Measurements from ENCODE around the gene AVPR2. TPM values are rescaled to one million over a fixed set of nuclear protein-coding genes. Genes with fewer than 3 reads are reported as not detected.

AVPR2 gene
- polyA plus RNA-seq, 4 donors, result 0.31 to 3.5 TPM; not detected in 2

- 74 to 81% (median 80%) methylated on average over 10 to 12 of the region's 12 CpGs for WGBS, 3 donors
- FAIRE-seq (no peak), DNase-seq (no peak)
- no peaks in the 10 kb centered on the region for H3K4me1 ChIP-seq (ENCODE audit: control insufficient read depth in 3 of 3, insufficient read depth in 2 of 3, low read depth in 1 of 3, low read length in 2 of 3)
- H3K36me3 ChIP-seq (ENCODE audit: control insufficient read depth in 3 of 3, insufficient read depth in 2 of 3, low read depth in 1 of 3, low read length in 3 of 3), result peaks cover 14 to 100% (median 20%) of the 10 kb centered on the region in 3 donors
- H3K4me3 ChIP-seq (ENCODE audit: low read depth in 1 of 3, low read length in 3 of 3), result no peak overlapping the region
- no peaks in the 10 kb centered on the region for H3K9me3 ChIP-seq (ENCODE audit: control insufficient read depth in 2 of 2, insufficient read depth in 1 of 2, low read depth in 1 of 2, low read length in 1 of 2)
- no peak overlapping the region for H3K27ac ChIP-seq (ENCODE audit: low read depth in 1 of 3, low read length in 2 of 3)
- H3K27me3 ChIP-seq (ENCODE audit: control insufficient read depth in 3 of 3, insufficient read depth in 3 of 3, low read length in 3 of 3), result no peaks in the 10 kb centered on the region
Observed at GRCh38 chrX:153955228-153955732, 50.8 kb downstream of the AVPR2 start.

GRCh38 chrX:153956044-153956907 is 51.8 kb downstream of the AVPR2 start:
- peaks cover 12 to 98% (median 19%) of the 10 kb centered on the region in 3 donors for H3K36me3 ChIP-seq (ENCODE audit: control insufficient read depth in 3 of 3, insufficient read depth in 2 of 3, low read depth in 1 of 3, low read length in 3 of 3)
- H3K9me3 ChIP-seq (ENCODE audit: control insufficient read depth in 2 of 2, insufficient read depth in 1 of 2, low read depth in 1 of 2, low read length in 1 of 2), result no peaks in the 10 kb centered on the region

More at GRCh38 chrX:153956044-153956907, 51.8 kb downstream of the AVPR2 start:
- Histone ChIP-seq H3K4me3 (ENCODE audit: low read depth in 1 of 3, low read length in 3 of 3) (no peak overlapping the region), H3K27ac (ENCODE audit: low read depth in 1 of 3, low read length in 2 of 3) (no peak overlapping the region), H3K4me1 (ENCODE audit: control insufficient read depth in 3 of 3, insufficient read depth in 2 of 3, low read depth in 1 of 3, low read length in 2 of 3) (no peaks in the 10 kb centered on the region), H3K27me3 (ENCODE audit: control insufficient read depth in 3 of 3, insufficient read depth in 3 of 3, low read length in 3 of 3) (no peaks in the 10 kb centered on the region)
- no peak for FAIRE-seq
- 86 to 91% (median 87%) methylated on average over 19 to 35 of the region's 35 CpGs for WGBS, 3 donors
- DNase-seq, result no peak

Other genes starting within 250 kb of the AVPR2 start
- gene PNCK, start 230.9 kb upstream of the AVPR2 start, polyA plus RNA-seq, result 10 to 100 TPM in 1 of 4 donors, 1 to 10 TPM in 2, not detected in 1; 1.1 to 54.5 (median 1.4) TPM
- 100 to 1,000 TPM in 1 of 4 donors, 10 to 100 TPM in 3; 34.0 to 140 (median 59.2) TPM for gene SLC6A8, start 216.7 kb upstream of the AVPR2 start, polyA plus RNA-seq
- gene BCAP31, start 180.3 kb upstream of the AVPR2 start, polyA plus RNA-seq, result 100 to 1,000 TPM in 2 of 4 donors, 10 to 100 TPM in 2; 68.4 to 243 (median 152) TPM
- 10 to 100 TPM; 10.1 to 37.3 (median 20.4) TPM for gene ABCD1, start 179.8 kb upstream of the AVPR2 start, polyA plus RNA-seq
- 1 to 10 TPM in 1 of 4 donors, under 1 TPM in 2, not detected in 1; 0.54 to 1.6 (median 0.66) TPM for gene PLXNB3, start 140.4 kb upstream of the AVPR2 start, polyA plus RNA-seq
- gene SRPK3, start 123.6 kb upstream of the AVPR2 start, polyA plus RNA-seq, result 1 to 10 TPM in 1 of 4 donors, under 1 TPM in 2, not detected in 1; 0.15 to 1.1 (median 0.27) TPM
- gene IDH3G, start 110.3 kb upstream of the AVPR2 start, polyA plus RNA-seq, result 100 to 1,000 TPM in 1 of 4 donors, 10 to 100 TPM in 3; 59.9 to 114 (median 85.5) TPM
- 100 to 1,000 TPM; 288 to 694 (median 446) TPM for gene SSR4, start 110.0 kb upstream of the AVPR2 start, polyA plus RNA-seq
- gene PDZD4, start 74.1 kb upstream of the AVPR2 start, polyA plus RNA-seq, result 10 to 100 TPM in 1 of 4 donors, 1 to 10 TPM in 2, under 1 TPM in 1; 0.22 to 11.5 (median 2.4) TPM
- gene L1CAM, start 18.5 kb upstream of the AVPR2 start, polyA plus RNA-seq, result 10 to 100 TPM in 1 of 4 donors, 1 to 10 TPM in 1, under 1 TPM in 1, not detected in 1; 0.54 to 16.3 (median 2.1) TPM
- gene ARHGAP4, start 21.6 kb downstream of the AVPR2 start, polyA plus RNA-seq, result 10 to 100 TPM; 29.8 to 63.0 (median 49.0) TPM
- gene NAA10, start 30.4 kb downstream of the AVPR2 start, polyA plus RNA-seq, result 100 to 1,000 TPM in 3 of 4 donors, 10 to 100 TPM in 1; 55.6 to 152 (median 107) TPM
- gene RENBP, start 40.0 kb downstream of the AVPR2 start, polyA plus RNA-seq, result 100 to 1,000 TPM in 1 of 4 donors, 10 to 100 TPM in 2, 1 to 10 TPM in 1; 5.1 to 114 (median 21.9) TPM
- 10 to 100 TPM in 2 of 4 donors, 1 to 10 TPM in 2; 7.6 to 32.9 (median 19.5) TPM for gene HCFC1, start 67.1 kb downstream of the AVPR2 start, polyA plus RNA-seq
- 10 to 100 TPM in 1 of 4 donors, 1 to 10 TPM in 3; 4.2 to 10.1 (median 6.0) TPM for gene TMEM187, start 68.1 kb downstream of the AVPR2 start, polyA plus RNA-seq
- gene IRAK1, start 115.2 kb downstream of the AVPR2 start, polyA plus RNA-seq, result 100 to 1,000 TPM in 3 of 4 donors, 10 to 100 TPM in 1; 57.2 to 135 (median 117) TPM
- 10 to 100 TPM in 3 of 4 donors, 1 to 10 TPM in 1; 9.4 to 18.4 (median 12.9) TPM for gene MECP2, start 193.0 kb downstream of the AVPR2 start, polyA plus RNA-seq
- not detected for gene OPN1LW, start 239.6 kb downstream of the AVPR2 start, polyA plus RNA-seq